SK-N-SH (cell line): Measurements from ENCODE around the gene FADS1. TPM values are rescaled to one million over a fixed set of nuclear protein-coding genes. Genes with fewer than 3 reads are reported as not detected.

Experiments
- CTCF ChIA-PET: fragments of 300-600, 350-600 bp; formaldehyde crosslinking; extraction: SDS; loops from one replicate; lab custom pipeline; 2021; lab: Yijun Ruan, JAX
- POLR2A ChIA-PET: fragments of 350-600 bp; sonication (Branson Sonifier 250); formaldehyde crosslinking; extraction: SDS; loops from one replicate; lab custom pipeline; 2020; ENCODE audit warnings: antibody characterized with exemption, inconsistent platforms; lab: Yijun Ruan, JAX
- DNase-seq: peaks from one replicate; pipeline ENCODE4 v3.0.0; 2012
- H2AFZ ChIP-seq: fragments of 200-600 bp; sonication (generic); 2 replicates; pipeline ENCODE4 v1.8.1; 2016; ENCODE audit warnings: antibody characterized with exemption, mild to moderate bottlenecking, low read depth
- H3F3A ChIP-seq: fragments of 200-600 bp; sonication (generic); replicated peaks from 2 replicates; pipeline ENCODE3; 2016; ENCODE audit warnings: antibody characterized with exemption, mild to moderate bottlenecking; ENCODE audit not compliant: insufficient read depth
- H3K27ac ChIP-seq, 2 experiments: fragments of 200-500 bp in 1 of 2; fragments of 200-600 bp in 1 of 2; sonication (Bioruptor generic) in 1 of 2; sonication (generic), shearing (Covaris generic) in 1 of 2; 2 replicates each; pipeline versions ENCODE4 v1.5.1 to v1.6.1; 2014 to 2016; ENCODE audit warnings: low read depth in 2 of 2, inconsistent platforms in 1 of 2, low read length in 1 of 2, mild to moderate bottlenecking in 1 of 2, mixed read lengths in 1 of 2
- H3K27me3 ChIP-seq: fragments of 200-600 bp; sonication (generic), shearing (Covaris generic); 2 replicates; pipeline ENCODE4 v1.6.1; 2016; ENCODE audit warnings: mixed run types; ENCODE audit not compliant: insufficient read depth
- H3K36me3 ChIP-seq, 2 experiments: fragments of 200-500 bp in 1 of 2; fragments of 200-600 bp in 1 of 2; sonication (Bioruptor generic) in 1 of 2; sonication (generic) in 1 of 2; replicated peaks in 1 of 2; 2 replicates each; pipeline versions ENCODE3 to v1.5.1; 2014 to 2016; ENCODE audit warnings: low read length in 1 of 2, mild to moderate bottlenecking in 1 of 2; ENCODE audit not compliant: insufficient read depth in 2 of 2, control insufficient read depth in 1 of 2
- H3K4me1 ChIP-seq, 2 experiments: fragments of 200-500 bp in 1 of 2; fragments of 200-600 bp in 1 of 2; sonication (Bioruptor generic) in 1 of 2; sonication (generic), shearing (Covaris generic) in 1 of 2; 2 replicates each; pipeline versions ENCODE4 v1.5.1 to v1.6.1; 2014 to 2016; ENCODE audit warnings: low read depth in 1 of 2, low read length in 1 of 2, mixed run types in 1 of 2; ENCODE audit not compliant: insufficient read depth in 2 of 2, control insufficient read depth in 1 of 2
- H3K4me2 ChIP-seq: fragments of 200-600 bp; sonication (generic), shearing (Covaris generic); 2 replicates; pipeline ENCODE4 v1.6.1; 2017; ENCODE audit warnings: mixed run types
- H3K4me3 ChIP-seq, 2 experiments: fragments of 200-500 bp in 1 of 2; fragments of 200-600 bp in 1 of 2; sonication (Bioruptor generic) in 1 of 2; sonication (generic), shearing (Covaris generic) in 1 of 2; 2 replicates each; pipeline versions ENCODE4 v1.5.1 to v1.8.1; 2014 to 2016; ENCODE audit warnings: low read depth in 2 of 2, inconsistent platforms in 1 of 2, low read length in 1 of 2, mild to moderate bottlenecking in 1 of 2, mixed read lengths in 1 of 2, moderate library complexity in 1 of 2
- H3K79me2 ChIP-seq: fragments of 200-600 bp; sonication (generic); 2 replicates; pipeline ENCODE4 v1.8.1; 2017; ENCODE audit warnings: mild to moderate bottlenecking; ENCODE audit not compliant: insufficient read depth
- H3K9ac ChIP-seq: fragments of 200-600 bp; sonication (generic); 2 replicates; pipeline ENCODE4 v1.6.1; 2017; ENCODE audit warnings: mixed run types
- H3K9me2 ChIP-seq: fragments of 200-600 bp; sonication (generic); 2 replicates; pipeline ENCODE4 v1.6.1; 2017; ENCODE audit warnings: mixed run types
- H3K9me3 ChIP-seq: fragments of 200-600 bp; sonication (generic); 2 replicates; pipeline ENCODE4 v1.6.1; 2017; ENCODE audit warnings: mixed run types, mild to moderate bottlenecking, moderate library complexity
- H4K20me1 ChIP-seq: fragments of 200-600 bp; sonication (generic); 2 replicates; pipeline ENCODE4 v1.6.1; 2017; ENCODE audit warnings: mild to moderate bottlenecking, mixed run types; ENCODE audit not compliant: insufficient read depth
- ELF1 ChIP-seq: IDR thresholded peaks from 2 replicates; pipeline ENCODE4 v1.4.0; 2012
- EP300 ChIP-seq, 2 experiments: IDR thresholded peaks; 2 replicates each; pipeline versions ENCODE4 v1.4.0 to v1.6.1; 2012; ENCODE audit warnings: borderline replicate concordance in 1 of 2, low read depth in 1 of 2, low read length in 1 of 2
- EZH2phosphoT487 ChIP-seq: fragments of 200-600 bp; sonication (generic); IDR thresholded peaks from 2 replicates; pipeline ENCODE4 v1.6.1; 2017; ENCODE audit warnings: low read depth, mixed run types, mild to moderate bottlenecking, antibody characterized with exemption, moderate library complexity, borderline replicate concordance
- FOSL2 ChIP-seq: IDR thresholded peaks from 2 replicates; pipeline ENCODE4 v1.4.0; 2012; ENCODE audit warnings: low read depth, mild to moderate bottlenecking, moderate library complexity, borderline replicate concordance
- GABPA ChIP-seq: IDR thresholded peaks from 2 replicates; pipeline ENCODE4 v1.4.0; 2012; ENCODE audit warnings: low read depth, mild to moderate bottlenecking
- JUND ChIP-seq: IDR thresholded peaks from 2 replicates; pipeline ENCODE4 v1.4.0; 2012
- NFIC ChIP-seq: IDR thresholded peaks from 2 replicates; pipeline ENCODE4 v1.4.0; 2012; ENCODE audit warnings: borderline replicate concordance
- POLR2AphosphoS5 ChIP-seq: IDR thresholded peaks from 2 replicates; pipeline ENCODE4 v1.6.1; 2012; ENCODE audit warnings: low read depth, low read length
- RAD21 ChIP-seq: IDR thresholded peaks from 2 replicates; pipeline ENCODE4 v1.6.1; 2012; ENCODE audit warnings: mild to moderate bottlenecking, low read length
- RCOR1 ChIP-seq: fragments of 150-350 bp; IDR thresholded peaks from 2 replicates; pipeline ENCODE4 v1.6.1; 2017; ENCODE audit warnings: antibody characterized with exemption, low read length
- RXRA ChIP-seq: IDR thresholded peaks from 2 replicates; pipeline ENCODE4 v1.4.0; 2012; ENCODE audit warnings: low read depth, mild to moderate bottlenecking, borderline replicate concordance
- SIN3A ChIP-seq: IDR thresholded peaks from 2 replicates; pipeline ENCODE4 v1.6.1; 2012; ENCODE audit warnings: low read depth, mild to moderate bottlenecking, low read length, moderate library complexity, borderline replicate concordance
- SMC3 ChIP-seq: IDR thresholded peaks from 2 replicates; pipeline ENCODE4 v1.6.1; 2012; ENCODE audit warnings: low read depth, low read length, improper control_type of control experiment
- TAF1 ChIP-seq: IDR thresholded peaks from 2 replicates; pipeline ENCODE4 v1.6.1; 2012; ENCODE audit warnings: low read depth, mild to moderate bottlenecking, low read length, moderate library complexity, borderline replicate concordance
- TEAD4 ChIP-seq: IDR thresholded peaks from 2 replicates; pipeline ENCODE4 v1.4.0; 2012; ENCODE audit warnings: mild to moderate bottlenecking, borderline replicate concordance; ENCODE audit not compliant: insufficient read depth
- YY1 ChIP-seq: IDR thresholded peaks from 2 replicates; pipeline ENCODE4 v1.4.0; 2012; ENCODE audit warnings: low read depth, mild to moderate bottlenecking
- WGBS: methylation state at CpG from one replicate; pipeline ENCODE4 v1.1.6; 2017; ENCODE audit warnings: low lambda C conversion rate; 5-methylcytosine and 5-hydroxymethylcytosine counted together
- polyA plus RNA-seq, 3 experiments: library from polyadenylated mRNA; depleted of rRNA; stranded (reverse); fragments of >200 nt; gene quantifications; 2 replicates each; pipeline ENCODE4 v1.2.3, GENCODE V29; 2012
- TF ChIP-seq, protein P1 (sequence below): fragments of 200-600 bp; sonication (generic); IDR thresholded peaks from 2 replicates; pipeline ENCODE4 v1.6.1; 2017; ENCODE audit warnings: antibody characterized with exemption, mild to moderate bottlenecking, moderate library complexity
- TF ChIP-seq, protein P2 (sequence below): fragments of 150-350 bp; IDR thresholded peaks from 2 replicates; pipeline ENCODE4 v1.6.1; 2016; ENCODE audit warnings: mild to moderate bottlenecking, low read depth, low read length
- TF ChIP-seq, protein P3 (sequence below): IDR thresholded peaks from 2 replicates; pipeline ENCODE4 v1.4.0; 2012; ENCODE audit warnings: low read depth, borderline replicate concordance

Gene FADS1
- polyA plus RNA-seq, 1 of the 3 experiments (the other 2 are of a cell fraction), result 20.6 TPM

DNA sequence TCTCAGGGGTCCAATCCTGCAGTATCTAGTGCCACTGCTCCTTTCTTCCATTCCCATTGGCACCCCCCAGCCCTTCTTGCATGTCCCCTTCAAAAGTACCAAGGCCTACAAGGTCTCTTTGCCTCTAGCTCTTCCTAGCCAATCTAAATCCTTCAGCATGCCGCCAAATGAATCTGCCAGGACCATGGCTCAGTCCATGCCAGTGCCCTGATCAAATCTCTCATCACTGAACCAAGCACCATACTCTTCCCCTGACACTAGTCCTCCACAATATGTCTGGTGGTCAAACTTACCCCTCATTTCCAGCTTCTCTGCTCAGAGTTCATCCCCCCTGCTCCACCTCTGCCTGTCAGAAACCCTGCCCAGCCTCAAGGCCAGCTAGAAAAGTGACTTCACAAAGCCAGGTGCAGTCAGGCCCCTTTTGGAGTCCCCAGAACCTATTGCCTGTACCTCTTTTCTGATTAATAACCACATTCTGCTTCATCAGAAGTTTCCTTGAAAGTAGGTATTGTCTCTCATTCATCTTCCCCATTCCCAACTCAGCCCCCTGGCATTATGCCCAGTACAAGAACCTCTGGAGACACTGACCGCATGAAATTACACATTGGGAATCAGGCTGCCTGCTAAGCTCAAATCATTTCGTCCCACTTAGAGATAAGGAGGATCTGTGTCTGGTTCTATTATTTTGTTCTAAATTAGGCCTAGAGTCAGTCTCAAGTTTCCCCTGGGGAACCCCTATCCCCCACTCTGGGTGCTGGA lies 12.7 kb downstream of the FADS1 start:
- Histone ChIP-seq H3F3A (peaks cover 6% of the 10 kb centered on the region), H3K27me3 (no peaks in the 10 kb centered on the region), H2AFZ (no peak overlapping the region), H3K27ac (no peak overlapping the region), H3K4me1 (no peaks in the 10 kb centered on the region), H3K9ac (no peak overlapping the region), H3K4me3 (no peak overlapping the region), H3K9me2 (no peaks in the 10 kb centered on the region), H3K4me2 (no peak overlapping the region), H3K79me2 (peaks cover 9% of the 10 kb centered on the region), H3K9me3 (no peaks in the 10 kb centered on the region), H4K20me1 (no peaks in the 10 kb centered on the region), H3K36me3 (peaks cover 14 to 55% of the 10 kb centered on the region in 2 experiments)
- 86% methylated on average over 3 of the region's 3 CpGs for WGBS
- ChIA-PET POLR2A (interaction anchor here (1.2 to 1.5 kb wide), 2 partner anchors 11 kb away, joined by 3 to 4 read pairs; partner anchors contain the start of gene FEN1), CTCF (interaction anchor here (0.7 to 3.5 kb wide), 8 partner anchors 8 to 304 kb away, joined by 3 to 13 read pairs (median 6); partner anchors contain the start of genes FEN1 and TMEM258)
- DNase-seq, result no peak
- no peak for TF ChIP-seq TEAD4
- TF ChIP-seq FOSL2, result no peak
- no peak for TF ChIP-seq EP300 (IDR thresholded peaks at IDR 0.05; ENCODE audit: borderline replicate concordance in 1 of 2, low read depth in 1 of 2, low read length in 1 of 2)
- no peak for TF ChIP-seq TAF1
- no peak for TF ChIP-seq RCOR1
- TF ChIP-seq, protein P1, sequence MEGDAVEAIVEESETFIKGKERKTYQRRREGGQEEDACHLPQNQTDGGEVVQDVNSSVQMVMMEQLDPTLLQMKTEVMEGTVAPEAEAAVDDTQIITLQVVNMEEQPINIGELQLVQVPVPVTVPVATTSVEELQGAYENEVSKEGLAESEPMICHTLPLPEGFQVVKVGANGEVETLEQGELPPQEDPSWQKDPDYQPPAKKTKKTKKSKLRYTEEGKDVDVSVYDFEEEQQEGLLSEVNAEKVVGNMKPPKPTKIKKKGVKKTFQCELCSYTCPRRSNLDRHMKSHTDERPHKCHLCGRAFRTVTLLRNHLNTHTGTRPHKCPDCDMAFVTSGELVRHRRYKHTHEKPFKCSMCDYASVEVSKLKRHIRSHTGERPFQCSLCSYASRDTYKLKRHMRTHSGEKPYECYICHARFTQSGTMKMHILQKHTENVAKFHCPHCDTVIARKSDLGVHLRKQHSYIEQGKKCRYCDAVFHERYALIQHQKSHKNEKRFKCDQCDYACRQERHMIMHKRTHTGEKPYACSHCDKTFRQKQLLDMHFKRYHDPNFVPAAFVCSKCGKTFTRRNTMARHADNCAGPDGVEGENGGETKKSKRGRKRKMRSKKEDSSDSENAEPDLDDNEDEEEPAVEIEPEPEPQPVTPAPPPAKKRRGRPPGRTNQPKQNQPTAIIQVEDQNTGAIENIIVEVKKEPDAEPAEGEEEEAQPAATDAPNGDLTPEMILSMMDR, result no peak
- TF ChIP-seq, protein P2, sequence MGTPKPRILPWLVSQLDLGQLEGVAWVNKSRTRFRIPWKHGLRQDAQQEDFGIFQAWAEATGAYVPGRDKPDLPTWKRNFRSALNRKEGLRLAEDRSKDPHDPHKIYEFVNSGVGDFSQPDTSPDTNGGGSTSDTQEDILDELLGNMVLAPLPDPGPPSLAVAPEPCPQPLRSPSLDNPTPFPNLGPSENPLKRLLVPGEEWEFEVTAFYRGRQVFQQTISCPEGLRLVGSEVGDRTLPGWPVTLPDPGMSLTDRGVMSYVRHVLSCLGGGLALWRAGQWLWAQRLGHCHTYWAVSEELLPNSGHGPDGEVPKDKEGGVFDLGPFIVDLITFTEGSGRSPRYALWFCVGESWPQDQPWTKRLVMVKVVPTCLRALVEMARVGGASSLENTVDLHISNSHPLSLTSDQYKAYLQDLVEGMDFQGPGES, result no peak
- TF ChIP-seq GABPA, result no peak
- no peak for TF ChIP-seq YY1
- no peak for TF ChIP-seq NFIC
- TF ChIP-seq SIN3A, result no peak

DNA sequence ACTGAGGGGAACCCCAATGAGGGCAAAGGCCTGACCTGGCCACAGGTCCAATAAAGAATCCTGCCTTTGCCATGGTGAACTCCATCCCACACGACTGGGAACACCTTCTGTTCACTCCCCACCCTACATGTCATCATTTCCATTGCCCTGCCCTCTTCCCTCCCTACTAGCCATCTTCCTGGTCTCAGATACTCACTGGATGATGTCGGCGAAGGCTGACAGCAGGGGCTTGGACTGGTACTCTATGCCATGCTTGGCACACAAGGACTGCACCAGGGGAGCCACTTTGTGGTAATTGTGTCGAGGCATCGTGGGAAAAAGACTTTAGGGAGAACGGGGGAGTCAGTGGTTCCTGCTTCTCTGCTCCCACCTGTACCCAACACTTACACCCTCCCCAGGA lies 14.2 kb downstream of the FADS1 start:
- Histone ChIP-seq H2AFZ (no peak overlapping the region), H3K27ac (no peak overlapping the region), H3K4me3 (no peak overlapping the region), H3K9ac (no peak overlapping the region), H3K27me3 (no peaks in the 10 kb centered on the region), H3K4me1 (no peaks in the 10 kb centered on the region; a peak in 1 of 4 replicates), H4K20me1 (no peaks in the 10 kb centered on the region), H3K79me2 (peaks cover 23% of the 10 kb centered on the region), H3F3A (peaks cover 6% of the 10 kb centered on the region), H3K9me2 (no peaks in the 10 kb centered on the region), H3K36me3 (peaks cover 14 to 46% of the 10 kb centered on the region in 2 experiments), H3K4me2 (no peak overlapping the region)
- 94% methylated on average over 6 of the region's 6 CpGs for WGBS
- DNase-seq, result no peak
- CTCF ChIA-PET, result interaction anchor here (0.8 to 7.3 kb wide), 4 partner anchors 95 to 305 kb away, joined by 3 to 92 read pairs (median 7); no protein-coding TSS in a partner anchor
- TF ChIP-seq TEAD4 (no peak), GABPA (no peak), EZH2phosphoT487 (no peak), FOSL2 (no peak), SIN3A (no peak), RAD21 (no peak), JUND (no peak), SMC3 (no peak), RXRA (no peak), ELF1 (no peak), EP300 (IDR thresholded peaks at IDR 0.05; ENCODE audit: borderline replicate concordance in 1 of 2, low read depth in 1 of 2, low read length in 1 of 2) (no peak), POLR2AphosphoS5 (no peak), YY1 (no peak)
- TF ChIP-seq, protein P3, sequence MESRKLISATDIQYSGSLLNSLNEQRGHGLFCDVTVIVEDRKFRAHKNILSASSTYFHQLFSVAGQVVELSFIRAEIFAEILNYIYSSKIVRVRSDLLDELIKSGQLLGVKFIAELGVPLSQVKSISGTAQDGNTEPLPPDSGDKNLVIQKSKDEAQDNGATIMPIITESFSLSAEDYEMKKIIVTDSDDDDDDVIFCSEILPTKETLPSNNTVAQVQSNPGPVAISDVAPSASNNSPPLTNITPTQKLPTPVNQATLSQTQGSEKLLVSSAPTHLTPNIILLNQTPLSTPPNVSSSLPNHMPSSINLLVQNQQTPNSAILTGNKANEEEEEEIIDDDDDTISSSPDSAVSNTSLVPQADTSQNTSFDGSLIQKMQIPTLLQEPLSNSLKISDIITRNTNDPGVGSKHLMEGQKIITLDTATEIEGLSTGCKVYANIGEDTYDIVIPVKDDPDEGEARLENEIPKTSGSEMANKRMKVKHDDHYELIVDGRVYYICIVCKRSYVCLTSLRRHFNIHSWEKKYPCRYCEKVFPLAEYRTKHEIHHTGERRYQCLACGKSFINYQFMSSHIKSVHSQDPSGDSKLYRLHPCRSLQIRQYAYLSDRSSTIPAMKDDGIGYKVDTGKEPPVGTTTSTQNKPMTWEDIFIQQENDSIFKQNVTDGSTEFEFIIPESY, result no peak
- TF ChIP-seq, all 33 proteins: peak for 0
- H3K9me3 ChIP-seq, result no peaks in the 10 kb centered on the region
- POLR2A ChIA-PET, result interaction anchor here (1.8 kb wide), 1 partner anchor 11 kb away, joined by 7 read pairs; the partner anchor contains the start of gene TMEM258
